Fibroblast of skin of right biceps (primary cell): ENCODE measurements around the gene B4GALT6.
A peak's percentile ranks its signal among the peaks of the same experiment; 100 is the strongest.

Experiments
- DNase-seq: peaks from one replicate; pipeline ENCODE4 v3.0.0-alpha.2; 2013

B4GALT6 gene

DNA sequence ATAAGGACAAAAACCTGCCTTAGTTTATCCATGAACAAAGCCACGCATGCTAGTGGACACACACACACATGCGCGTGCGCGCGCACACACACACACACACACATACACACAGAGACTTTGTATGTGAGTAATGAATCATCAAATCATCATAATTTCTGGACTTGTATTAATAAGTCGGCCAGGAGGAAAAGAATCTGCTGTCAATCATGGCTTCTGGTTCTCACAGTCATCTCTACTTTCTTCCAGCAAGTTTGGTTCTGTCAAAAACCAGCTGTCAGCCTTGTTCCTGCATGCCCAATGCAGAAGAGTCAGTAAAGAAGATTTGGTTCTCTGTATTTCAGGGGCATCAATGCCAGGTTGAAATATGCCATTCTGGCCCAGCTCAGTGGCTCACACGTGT is 93.8 kb downstream of the B4GALT6 start:
- DNase-seq: no peak

DNA sequence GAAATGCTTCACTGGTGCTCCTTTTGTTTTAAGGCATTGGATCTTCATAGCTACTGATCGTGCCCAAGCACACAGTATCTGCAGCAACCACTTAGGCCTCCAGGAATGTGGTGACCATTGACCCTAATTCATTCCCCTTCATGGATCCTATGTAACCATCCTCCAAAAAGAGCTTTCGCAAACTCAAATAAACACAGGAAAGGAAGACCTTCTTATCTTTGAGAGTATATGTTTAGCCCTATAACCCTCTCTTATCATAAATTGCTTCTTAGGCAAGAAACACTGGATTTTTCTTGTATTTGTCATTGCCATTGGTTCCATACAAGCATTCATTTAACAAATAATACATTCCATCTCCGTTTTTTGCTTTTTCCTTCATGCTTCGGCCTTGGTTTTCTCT is 96.9 kb downstream of the B4GALT6 start:
- DNase-seq: no peak

DNA sequence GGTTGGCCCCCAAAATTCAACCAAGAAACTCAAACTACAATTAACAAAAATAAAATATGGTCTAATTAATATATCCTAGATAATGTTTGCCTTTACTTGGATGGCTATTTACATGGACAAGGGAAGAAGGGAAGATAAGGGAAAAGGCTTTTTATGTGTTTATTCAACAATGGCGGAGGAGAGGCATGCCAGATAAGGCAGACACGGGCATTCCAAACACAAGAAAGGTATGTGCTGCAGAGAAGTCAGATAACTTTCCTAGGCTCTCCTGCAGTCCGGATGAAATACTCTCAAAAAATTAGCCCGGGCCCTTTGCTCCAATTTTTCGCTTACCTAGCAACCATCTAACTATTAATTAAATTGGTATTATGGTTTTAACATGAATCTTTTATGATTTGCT is 97.8 kb downstream of the B4GALT6 start:
- no peak for DNase-seq

DNA sequence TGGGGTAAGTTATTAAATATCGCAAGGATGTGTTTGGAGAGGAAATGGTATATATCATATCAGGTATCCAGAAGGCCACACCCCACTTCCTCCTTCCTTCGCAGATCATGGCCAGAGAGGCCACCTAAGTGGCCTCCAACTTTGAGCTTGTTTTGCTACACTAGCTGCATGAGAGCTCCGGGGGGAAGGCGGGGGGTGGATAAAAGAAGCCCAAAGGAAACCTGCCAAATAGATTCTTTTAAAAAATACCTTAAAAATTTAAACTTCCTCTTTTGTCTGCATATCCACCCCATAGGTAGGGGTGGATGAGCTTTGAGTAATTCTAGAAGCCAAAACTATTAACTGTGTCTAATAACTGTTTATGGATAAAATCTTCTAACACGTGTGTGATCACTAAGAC is 98.4 kb downstream of the B4GALT6 start:
- no peak for DNase-seq

DNA sequence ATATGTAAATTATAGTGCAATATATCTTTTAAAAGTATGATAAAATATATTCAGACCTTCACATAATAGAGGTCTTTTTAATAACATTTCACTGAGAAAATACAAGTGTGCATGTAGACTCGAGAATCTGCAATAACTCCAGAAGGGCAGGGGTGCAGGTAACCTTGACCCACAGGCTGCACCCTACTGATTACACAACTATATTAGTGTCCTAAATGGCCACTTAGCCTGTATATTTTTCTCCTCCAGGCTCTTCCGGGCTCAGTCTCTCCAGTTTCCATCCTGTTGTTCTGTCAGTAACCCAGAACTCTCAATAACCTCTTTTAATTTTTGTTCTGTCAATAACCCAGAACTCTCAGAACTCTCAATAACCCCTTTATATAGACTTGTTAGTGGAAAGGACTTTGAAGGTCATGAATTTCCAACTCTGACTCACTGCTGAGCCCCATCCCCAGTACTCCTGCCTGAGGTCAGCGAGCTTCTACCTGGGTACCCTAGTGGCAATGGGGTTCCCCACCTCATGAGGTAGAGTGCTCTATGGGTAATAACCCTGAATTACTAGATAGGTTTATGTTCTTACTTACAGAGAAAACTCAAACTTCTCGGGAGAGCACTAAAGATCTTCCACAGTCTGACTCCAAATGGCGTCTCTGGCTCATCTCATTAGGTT is 101.1 kb downstream of the B4GALT6 start:
- no peak for DNase-seq

DNA sequence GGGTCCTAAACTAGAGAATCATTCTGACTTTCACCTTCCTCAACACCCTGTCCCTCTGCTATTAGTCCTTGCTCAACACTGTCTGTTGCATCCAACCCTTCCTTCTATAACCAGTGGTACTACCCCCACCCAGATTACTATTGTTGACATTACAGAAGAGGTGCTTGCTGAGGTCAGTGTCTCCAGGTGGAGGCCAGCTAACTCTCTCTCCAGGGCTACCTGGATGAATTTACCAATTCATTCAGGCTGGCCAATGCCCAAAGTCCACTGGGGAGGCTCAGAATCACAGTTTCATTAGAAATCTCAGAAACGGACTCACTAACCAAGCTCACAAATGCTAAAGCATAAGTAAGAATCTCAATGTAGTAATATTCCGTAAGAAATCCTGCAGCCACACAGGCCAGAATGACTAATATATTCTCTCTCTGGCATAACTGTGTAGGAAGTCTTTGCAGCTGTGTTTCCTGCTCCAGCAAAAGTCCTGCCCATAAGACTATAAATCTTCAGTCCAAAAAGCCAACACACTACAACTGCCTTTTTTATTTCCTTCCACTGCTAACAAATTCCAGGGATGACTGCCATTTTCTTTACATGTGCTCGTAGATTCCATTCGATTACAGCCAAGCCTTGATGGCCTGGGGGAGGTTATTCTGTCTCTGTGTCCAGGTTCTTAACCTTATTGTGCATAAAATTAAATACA is 102.7 kb downstream of the B4GALT6 start:
- DNase-seq: peak; percentile 78

DNA sequence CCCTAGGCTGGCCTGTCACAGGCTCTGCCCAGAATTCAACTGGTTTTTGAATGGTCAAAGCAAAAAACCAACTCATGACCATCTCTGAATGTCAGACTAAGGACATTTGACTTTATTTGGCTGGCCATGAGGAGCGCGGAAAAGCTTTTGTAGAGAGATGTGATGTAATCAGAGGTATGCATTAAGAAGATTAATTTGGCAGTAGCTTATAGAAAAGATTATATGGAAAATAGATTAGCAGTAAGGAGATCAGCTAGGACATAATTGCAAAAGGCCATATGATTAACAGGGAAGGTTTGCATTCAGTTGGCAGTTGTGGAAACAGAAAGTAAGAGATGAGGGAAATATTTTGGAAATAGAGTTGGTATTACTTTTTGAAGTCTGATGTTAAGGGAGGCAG is 105.0 kb downstream of the B4GALT6 start:
- DNase-seq: no peak

DNA sequence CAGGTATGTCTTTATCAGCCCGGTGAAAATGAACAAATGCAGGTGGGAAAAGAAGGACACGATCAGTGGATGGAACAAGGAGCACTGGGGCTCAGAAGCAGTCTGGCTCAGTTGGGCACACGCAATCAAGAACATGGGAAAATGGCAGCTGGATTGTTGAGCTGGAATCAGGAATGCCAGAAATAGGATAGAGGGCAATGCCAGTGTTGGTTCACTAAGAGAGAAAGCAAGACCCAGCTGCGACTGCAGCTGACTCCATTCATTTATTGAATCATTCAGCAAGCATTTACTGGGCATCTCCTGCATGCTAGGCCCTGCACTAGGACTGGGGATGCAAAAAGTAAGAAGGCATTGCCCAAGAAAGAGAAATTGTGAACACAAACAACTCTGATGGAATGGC is 106.3 kb downstream of the B4GALT6 start:
- no peak for DNase-seq

DNA sequence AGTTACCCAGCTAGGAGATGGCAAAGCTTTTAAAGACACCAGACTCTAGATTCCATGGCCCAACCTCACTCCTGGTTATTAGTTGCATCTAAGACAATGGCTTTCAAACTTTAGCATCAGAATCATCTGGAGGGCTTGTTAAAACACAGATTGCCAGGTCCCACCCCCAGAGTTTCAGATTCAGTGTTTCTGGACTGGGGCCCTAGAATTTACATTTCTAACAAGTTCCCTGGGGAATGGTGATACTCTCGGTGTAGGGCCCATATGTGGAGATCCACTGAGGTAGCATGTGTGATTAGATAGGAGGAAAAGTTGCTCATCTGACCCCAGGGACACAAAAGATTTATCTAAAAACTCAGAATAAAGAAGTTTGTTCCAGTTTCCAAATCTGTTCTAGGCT is 107.2 kb downstream of the B4GALT6 start:
- no peak for DNase-seq

DNA sequence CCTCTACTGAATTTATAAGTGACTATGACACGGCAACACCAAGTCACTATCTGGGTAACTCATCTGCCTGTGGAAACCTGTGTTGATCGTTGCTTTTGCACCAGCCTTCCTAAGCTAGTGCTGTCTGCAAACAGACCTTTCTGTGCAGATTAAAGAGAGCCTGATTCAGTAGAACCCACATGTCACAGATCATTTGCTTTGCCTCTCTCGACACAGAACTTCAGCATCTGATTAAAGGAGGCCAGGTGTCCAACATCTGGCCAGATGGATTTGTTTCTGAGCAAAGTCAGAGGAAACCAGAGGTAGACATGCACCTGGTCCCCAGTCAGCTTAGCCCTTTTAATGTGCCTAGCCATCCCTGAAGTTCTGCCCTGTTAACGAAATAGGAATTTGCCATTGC is 107.7 kb downstream of the B4GALT6 start:
- no peak for DNase-seq

DNA sequence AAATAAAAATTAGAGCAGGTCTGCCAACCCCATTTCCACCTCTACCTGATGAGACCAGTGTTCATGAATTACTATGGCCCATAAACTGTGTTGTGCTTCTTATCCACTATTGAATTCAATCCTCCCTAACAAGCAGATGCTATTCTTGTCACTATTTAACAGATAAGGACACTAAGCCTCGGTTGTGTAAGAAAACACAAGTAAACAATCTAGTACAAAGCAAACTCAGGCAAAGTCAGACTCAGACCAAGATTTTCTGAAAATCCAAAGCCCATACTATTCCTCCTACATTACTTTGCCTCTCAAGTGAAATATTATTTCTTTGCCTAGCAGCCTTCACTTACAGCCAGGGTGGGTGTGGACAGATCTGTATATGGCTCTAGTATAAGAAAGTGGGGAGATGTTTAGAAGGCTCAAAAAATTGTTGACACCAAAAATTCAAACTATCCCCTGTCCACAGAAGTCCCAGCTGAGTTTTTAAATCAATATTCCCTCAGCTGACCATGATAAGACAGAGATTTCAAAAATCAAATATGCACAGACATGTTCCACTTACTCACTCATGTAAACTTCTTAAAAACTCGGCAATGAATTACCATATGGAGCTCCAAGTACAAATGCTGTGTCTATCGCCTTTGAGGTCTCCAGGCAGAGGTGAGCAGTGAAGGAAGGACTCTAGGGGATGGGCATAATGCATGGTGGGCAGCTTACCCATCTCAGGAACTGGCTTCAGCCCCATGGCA is 108.7 kb downstream of the B4GALT6 start:
- DNase-seq: no peak

DNA sequence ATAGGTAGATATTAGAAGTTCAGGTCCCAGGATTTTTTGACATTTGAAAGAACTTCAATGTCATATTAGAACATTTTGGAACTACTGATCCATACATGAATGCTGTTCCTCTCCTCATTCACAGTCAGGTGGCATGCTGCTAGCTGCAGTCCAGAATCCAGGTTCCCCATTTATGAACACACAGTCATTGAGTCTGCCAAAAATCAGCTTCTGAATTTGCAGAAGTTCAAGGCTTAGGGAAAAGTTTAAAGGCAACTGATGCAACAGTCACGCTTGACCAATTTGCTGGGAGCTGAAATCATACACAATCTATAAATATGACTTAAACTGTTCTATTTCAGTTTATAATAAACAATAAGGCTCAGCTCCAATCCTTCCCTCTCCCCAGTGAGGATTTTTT is 110.0 kb downstream of the B4GALT6 start:
- DNase-seq: no peak
